SIG-M5 (cell line): Measurements from ENCODE around the gene SPSB2.
A peak's percentile ranks its signal among the peaks of the same experiment; 100 is the strongest.

Source experiments
- DNase-seq: peaks from one replicate; lab custom pipeline; 2025; lab: John Stamatoyannopoulos, UW

Gene SPSB2

DNA sequence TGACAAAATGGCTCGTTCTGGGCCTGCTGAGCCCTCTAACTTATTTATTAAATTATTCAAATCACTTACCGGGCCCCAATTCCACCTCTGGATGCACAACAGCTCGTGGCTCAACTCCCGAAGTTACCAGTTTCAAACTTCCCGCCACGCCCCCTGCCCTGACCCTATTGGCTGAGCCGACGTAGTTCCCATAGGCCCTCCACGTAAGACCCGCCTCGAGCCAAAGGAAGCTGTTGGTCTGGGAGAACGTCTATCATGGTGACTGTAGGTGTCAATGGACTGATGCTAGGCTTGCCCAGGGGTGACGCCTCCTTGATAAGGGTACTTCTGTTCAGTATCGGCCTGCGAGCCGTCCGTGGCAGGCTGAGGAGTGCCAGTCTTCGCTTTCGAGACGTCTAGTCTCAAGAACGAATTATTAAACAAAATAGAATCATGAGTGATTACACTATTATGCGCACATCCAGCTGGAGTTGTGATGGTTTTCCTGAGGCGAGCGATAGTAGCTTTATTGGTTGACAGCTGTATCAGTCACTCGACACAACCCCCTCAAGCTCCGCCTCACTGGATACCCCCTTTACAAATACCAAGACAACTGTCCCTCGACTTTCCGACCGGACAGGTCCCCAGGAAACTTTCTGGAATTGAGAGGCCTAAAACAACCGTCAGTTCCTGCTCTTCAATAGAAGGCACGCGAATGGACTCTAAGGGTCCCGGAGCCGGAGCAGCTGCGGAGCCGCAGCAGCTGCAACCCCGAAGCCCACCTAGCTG lies 21.8 kb downstream of the SPSB2 start, which contains the start of gene CDCA3:
Gene CDCA3 (minus strand): TSS at position 134 of the 768 bp plus-strand sequence. CDS start 334 bp downstream, outside the sequence.
- DNase-seq, result peak; percentile 100

- DNase-seq, result no peak
These were observed 22.3 kb downstream of the SPSB2 start for GRCh38 chr12:6850796-6851152.

GRCh38 chr12:6849976-6850560 lies 23.0 kb downstream of the SPSB2 start:
- DNase-seq, result no peak

DNA sequence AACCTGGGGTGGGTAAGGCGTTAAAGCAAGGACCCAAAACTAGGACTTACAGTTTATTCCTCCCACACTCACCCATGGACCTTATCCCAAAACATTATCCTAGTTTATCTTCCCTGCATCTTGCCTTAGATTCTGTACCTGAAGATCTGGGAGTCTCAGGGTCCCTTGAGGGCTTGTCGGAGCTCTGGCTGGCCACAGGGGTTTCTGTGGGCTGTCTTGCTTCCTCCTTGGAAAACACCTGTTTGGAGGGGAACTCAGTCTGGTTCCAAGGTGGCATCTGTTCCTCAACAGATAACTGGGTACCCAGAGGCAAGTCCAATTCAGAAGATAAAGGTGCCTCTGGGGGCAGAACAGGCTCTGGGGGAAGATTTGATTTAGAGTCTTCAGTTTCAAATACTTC lies 23.7 kb downstream of the SPSB2 start:
- no peak for DNase-seq

DNA sequence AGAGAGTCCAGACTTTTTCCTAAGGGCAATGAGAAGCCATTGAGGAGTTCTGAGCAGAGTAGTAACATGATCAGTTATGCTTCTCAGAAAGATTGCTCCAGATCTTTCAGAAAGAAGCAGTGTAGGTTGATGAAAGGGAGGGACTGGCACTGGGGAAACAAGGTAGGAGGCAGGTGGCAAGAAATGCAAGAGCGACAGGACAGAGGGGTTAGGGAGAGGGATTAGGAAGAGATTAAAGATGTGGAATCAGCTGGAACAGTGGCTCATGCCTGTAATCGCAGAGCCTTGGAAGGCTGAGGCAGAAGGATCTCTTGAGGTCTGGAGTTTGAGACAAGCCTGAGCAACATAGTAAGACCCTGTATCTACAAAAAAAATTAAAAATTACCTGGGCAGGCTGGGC lies 25.4 kb downstream of the SPSB2 start:
- no peak for DNase-seq

GRCh38 chr12:6846316-6846869 lies 26.7 kb downstream of the SPSB2 start:
- DNase-seq, result no peak

DNA sequence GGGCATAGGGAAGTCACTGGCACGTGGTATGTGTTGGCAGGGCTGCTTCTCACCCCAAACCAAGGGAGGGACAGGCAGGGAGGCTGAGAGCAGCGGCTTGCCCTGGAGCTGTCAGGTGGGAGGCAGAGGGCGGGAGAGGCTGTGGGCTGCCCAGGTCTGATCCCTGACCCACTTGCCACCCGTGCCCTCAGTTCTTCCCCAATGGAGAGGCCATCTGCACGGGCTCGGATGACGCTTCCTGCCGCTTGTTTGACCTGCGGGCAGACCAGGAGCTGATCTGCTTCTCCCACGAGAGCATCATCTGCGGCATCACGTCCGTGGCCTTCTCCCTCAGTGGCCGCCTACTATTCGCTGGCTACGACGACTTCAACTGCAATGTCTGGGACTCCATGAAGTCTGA lies 27.7 kb downstream of the SPSB2 start:
- DNase-seq, result no peak

DNA sequence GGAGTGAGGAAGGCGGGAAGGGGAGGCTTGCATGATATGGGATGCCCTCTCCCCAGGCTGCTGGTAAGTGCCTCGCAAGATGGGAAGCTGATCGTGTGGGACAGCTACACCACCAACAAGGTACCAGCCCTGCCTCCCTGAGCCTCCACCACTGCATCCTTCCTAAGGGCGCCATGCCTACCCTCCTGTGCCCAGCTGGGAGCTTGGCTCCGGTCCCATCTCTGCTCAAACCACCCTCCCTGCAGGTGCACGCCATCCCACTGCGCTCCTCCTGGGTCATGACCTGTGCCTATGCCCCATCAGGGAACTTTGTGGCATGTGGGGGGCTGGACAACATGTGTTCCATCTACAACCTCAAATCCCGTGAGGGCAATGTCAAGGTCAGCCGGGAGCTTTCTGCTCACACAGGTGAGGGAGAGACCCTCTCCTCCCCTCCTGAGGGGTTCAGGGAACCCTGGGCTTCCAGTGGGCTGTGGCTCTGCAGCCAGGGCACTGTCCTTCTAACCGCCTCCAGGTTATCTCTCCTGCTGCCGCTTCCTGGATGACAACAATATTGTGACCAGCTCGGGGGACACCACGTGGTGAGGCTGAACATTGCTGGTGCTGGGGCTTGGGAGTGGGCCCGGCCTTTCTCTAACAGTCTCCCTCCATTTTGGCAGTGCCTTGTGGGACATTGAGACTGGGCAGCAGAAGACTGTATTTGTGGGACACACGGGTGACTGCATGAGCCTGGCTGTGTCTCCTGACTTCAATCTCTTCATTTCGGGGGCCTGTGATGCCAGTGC lies 29.8 kb downstream of the SPSB2 start:
- no peak for DNase-seq

DNA sequence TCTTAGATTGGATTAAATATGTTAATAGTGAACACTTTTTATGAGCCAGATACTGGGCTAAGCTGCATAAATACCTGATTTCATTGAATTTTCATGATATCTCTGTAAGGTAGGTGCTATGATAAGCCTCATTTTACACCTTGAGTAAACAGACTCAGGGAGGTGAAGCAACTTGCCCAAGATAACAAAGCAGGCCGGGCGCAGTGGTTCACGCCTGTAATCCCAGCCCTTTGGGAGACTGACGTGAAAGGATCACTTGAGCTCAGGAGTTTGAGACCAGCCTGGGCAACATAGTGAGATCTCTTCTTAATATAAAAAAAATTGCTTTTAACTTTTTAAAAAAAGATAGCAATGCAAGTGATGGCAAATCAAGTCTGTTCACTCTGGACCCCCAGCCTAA lies 31.0 kb downstream of the SPSB2 start:
- DNase-seq, result no peak

GRCh38 chr12:6840761-6841515 lies 32.2 kb downstream of the SPSB2 start, which contains the start of gene GNB3:
Gene GNB3 (plus strand): TSS chr12:6840925. CDS start chr12:6841288, 363 bp downstream.
- no peak for DNase-seq

DNA sequence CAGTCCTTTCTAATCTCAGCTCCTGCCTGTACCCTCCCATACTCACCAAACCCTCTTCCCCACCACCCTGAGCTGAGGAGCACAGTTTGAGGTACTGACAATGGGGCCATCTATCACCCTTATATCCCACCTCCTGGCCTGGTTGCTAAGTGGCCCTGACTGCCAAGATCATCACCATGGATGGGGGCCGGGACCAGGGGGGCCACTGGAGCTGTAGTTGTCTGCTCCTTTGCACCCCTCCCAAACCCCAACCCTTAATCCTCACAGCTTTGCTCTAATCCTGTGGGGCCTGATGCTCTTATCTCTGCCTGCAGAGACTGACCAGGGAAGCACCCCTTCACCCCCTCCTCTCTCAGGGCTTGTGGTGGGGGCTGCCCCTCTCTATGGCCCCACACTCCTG lies 32.8 kb downstream of the SPSB2 start:
- DNase-seq, result no peak

GRCh38 chr12:6839482-6840201 lies 33.5 kb downstream of the SPSB2 start:
- DNase-seq, result no peak

DNA sequence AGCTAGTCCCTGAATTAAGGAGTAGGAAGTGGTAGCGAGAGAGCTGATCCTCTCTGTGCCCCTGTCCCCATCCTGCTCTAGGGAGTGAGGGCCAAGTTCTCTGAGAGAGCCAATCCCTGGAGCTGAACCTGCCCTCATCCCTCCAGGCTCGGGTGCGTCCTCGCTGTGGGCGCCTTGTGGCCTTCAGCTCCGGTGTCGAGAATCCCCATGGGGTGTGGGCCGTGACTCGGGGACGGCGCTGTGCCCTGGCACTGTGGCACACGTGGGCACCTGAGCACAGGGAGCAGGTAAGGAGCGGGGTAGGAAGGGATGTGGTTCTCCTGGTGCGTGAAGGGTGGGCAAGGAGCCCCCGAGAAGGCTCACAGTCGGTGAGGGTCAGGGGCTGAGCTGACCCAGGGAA lies 34.2 kb downstream of the SPSB2 start:
- DNase-seq, result no peak

GRCh38 chr12:6837370-6838060 lies 35.6 kb downstream of the SPSB2 start:
- DNase-seq, result no peak

GRCh38 chr12:6836851-6837250 lies 36.3 kb downstream of the SPSB2 start:
- no peak for DNase-seq

DNA sequence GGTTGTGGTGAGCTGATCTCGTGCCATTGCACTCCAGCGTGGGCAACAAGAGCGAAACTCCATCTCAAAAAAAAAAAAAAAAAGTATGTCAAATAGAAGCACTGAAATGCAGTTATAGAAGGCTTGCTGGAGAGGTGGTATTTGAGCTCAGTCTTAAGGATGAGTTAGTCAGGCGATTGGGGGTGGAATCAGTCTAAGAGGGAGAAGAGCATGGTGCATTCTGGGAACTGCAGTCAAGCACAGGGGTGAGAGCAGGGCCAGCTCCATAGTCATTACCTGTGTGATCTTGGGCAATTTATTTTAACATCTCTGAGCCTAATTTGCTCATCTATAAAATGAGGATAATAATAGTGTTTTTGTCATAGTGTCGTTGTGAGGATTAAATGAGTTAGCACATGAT lies 38.2 kb downstream of the SPSB2 start:
- DNase-seq, result no peak

DNA sequence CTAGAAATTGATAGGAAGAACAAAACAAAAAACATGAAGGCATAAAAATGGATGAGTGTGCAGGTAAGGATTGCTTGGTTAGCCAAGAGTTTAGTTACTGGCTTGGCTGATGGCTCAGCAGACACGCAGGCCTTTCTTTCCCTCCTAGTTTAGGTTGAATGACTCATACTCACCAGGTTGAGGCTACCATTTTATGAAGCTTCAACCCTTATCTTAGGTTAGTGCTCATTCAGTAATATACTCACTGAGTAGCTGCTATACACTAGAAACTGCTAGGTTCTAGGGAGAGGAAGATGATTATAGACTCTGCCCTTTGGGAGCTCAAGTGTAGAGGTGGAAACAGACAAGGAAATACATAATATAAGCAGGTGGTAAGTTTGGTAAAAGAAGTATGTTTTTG lies 38.8 kb downstream of the SPSB2 start:
- DNase-seq, result no peak

GRCh38 chr12:6833189-6833890 lies 39.8 kb downstream of the SPSB2 start:
- DNase-seq, result no peak

DNA sequence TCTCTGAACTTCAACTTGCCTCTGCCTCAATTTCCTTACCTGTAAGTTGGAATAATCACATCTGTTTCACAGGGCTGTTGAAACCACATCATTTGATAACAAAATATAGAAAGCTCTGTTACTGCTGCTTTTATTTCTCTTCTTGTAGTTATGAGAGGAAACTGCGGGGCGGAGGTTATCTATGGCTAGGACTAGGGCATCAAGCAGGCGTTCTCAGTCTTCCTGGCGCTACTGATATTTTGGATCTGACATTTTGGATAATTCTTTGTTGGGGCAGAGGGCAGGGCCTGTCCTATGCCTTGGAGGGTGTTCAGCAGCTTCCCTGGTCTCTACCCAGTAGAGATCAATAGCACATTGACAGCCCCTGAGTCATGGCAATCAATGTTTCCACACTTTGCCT lies 41.0 kb downstream of the SPSB2 start:
- no peak for DNase-seq

GRCh38 chr12:6831450-6831995 lies 41.6 kb downstream of the SPSB2 start:
- DNase-seq, result no peak
